ENCODE results near the gene CLCNKB.

CLCNKB gene

GRCh38 chr1:16014509-16015482 is 28.8 kb upstream of the CLCNKB start:
- POLR2A ChIA-PET: interaction anchor here (0.5 kb wide), 1 partner anchor 7 kb away, joined by 3 read pairs; no protein-coding TSS in a partner anchor
- no peak for DNase-seq (ENCODE audit: extremely low spot score)
- TF ChIP-seq CTCF (IDR thresholded peaks at IDR 0.05; ENCODE audit: control extremely low read depth, extremely low read depth, low read depth, missing control alignments): no peak
- CTCF ChIA-PET: interaction anchor here (1.1 to 2.9 kb wide), 6 partner anchors 11 to 64 kb away, joined by 3 to 6 read pairs (median 4); partner anchors contain the start of gene SRARP

DNA sequence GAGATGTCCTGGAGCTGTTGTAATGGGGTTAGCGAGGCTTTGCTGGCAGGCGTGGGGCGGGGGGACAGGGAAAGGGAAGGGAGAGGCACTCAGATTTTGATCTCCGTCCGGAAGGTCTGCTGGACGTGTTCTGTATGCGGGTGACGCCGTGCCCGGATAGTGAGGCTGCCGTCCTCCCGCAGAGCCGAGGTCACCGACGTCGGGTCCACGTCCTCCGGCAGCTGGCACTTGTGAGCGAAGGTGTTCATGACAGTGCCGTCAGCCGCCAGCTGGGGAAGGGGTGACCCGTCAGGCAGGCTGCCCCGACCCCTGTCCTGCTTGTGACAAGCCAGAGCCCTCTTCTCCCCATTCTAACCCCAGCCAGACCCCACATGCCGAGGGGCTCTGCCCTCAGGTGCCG is 28.1 kb upstream of the CLCNKB start:
- POLR2A ChIA-PET: no interaction called here
- CTCF ChIA-PET: interaction anchor here (1.8 to 2.9 kb wide), 2 partner anchors 16 to 63 kb away, joined by 5 to 6 read pairs; no protein-coding TSS in a partner anchor
- no peak for TF ChIP-seq CTCF (IDR thresholded peaks at IDR 0.05; ENCODE audit: control extremely low read depth, extremely low read depth, low read depth, missing control alignments)

GRCh38 chr1:16015960-16016901 is 27.4 kb upstream of the CLCNKB start:
- TF ChIP-seq CTCF (IDR thresholded peaks at IDR 0.05; ENCODE audit: control extremely low read depth, extremely low read depth, low read depth, missing control alignments): no peak
- POLR2A ChIA-PET: no interaction called here
- no peak for DNase-seq (ENCODE audit: extremely low spot score)
- CTCF ChIA-PET: interaction anchor here (1.0 to 1.3 kb wide), 2 partner anchors 9 to 21 kb away, joined by 3 to 5 read pairs; no protein-coding TSS in a partner anchor

More for the DNA sequence above, 28.1 kb upstream of the CLCNKB start:
- no peak for DNase-seq (ENCODE audit: extremely low spot score)

- CTCF ChIA-PET: interaction anchor here (1.0 to 1.3 kb wide), 3 partner anchors 10 to 225 kb away, joined by 3 to 5 read pairs (median 3); no protein-coding TSS in a partner anchor
- POLR2A ChIA-PET: no interaction called here
- DNase-seq (ENCODE audit: extremely low spot score): no peak
Observed at GRCh38 chr1:16017076-16017460, 26.5 kb upstream of the CLCNKB start.

GRCh38 chr1:16017461-16018303 is 25.9 kb upstream of the CLCNKB start, which contains the start of gene HSPB7:
HSPB7 (minus strand) TSS chr1:16018043; CDS start chr1:16017963, 80 bp downstream.
- CTCF ChIA-PET: interaction anchor here (1.3 to 1.9 kb wide), 3 partner anchors 8 to 226 kb away, joined by 3 to 9 read pairs (median 5); no protein-coding TSS in a partner anchor
- no peak for DNase-seq (ENCODE audit: extremely low spot score)
- POLR2A ChIA-PET: no interaction called here
- TF ChIP-seq CTCF (IDR thresholded peaks at IDR 0.05; ENCODE audit: control extremely low read depth, extremely low read depth, low read depth, missing control alignments): peak; percentile 14

More at GRCh38 chr1:16017076-16017460, 26.5 kb upstream of the CLCNKB start:
- no peak for TF ChIP-seq CTCF (IDR thresholded peaks at IDR 0.05; ENCODE audit: control extremely low read depth, extremely low read depth, low read depth, missing control alignments)
